Inflammatory macrophage (primary cell): Measurements from ENCODE around the gene PEG3.

Experiments
- DNase-seq, 2 donors: peaks; one replicate each; pipeline ENCODE4 v3.0.0-alpha.2; 2020 to 2022

PEG3 gene

GRCh38 chr19:56838909-56839651 is 1.4 kb downstream of the PEG3 start:
- peak; percentile 87 to 93 for DNase-seq

GRCh38 chr19:56838024-56838908 is 2.3 kb downstream of the PEG3 start:
- peak; percentile 54 to 78 for DNase-seq

GRCh38 chr19:56837492-56838023 is 3.0 kb downstream of the PEG3 start:
- peak; percentile 17 to 62 for DNase-seq

GRCh38 chr19:56837004-56837403 is 3.5 kb downstream of the PEG3 start:
- DNase-seq = peak in 1 of 2 donors; percentile 3

GRCh38 chr19:56836059-56836458 is 4.5 kb downstream of the PEG3 start:
- DNase-seq = no peak

GRCh38 chr19:56835401-56835800 is 5.1 kb downstream of the PEG3 start:
- no peak for DNase-seq

- no peak for DNase-seq
Observed at GRCh38 chr19:56834564-56835375, 5.8 kb downstream of the PEG3 start.

- no peak for DNase-seq
Observed at GRCh38 chr19:56832352-56832928, 8.1 kb downstream of the PEG3 start.

- no peak for DNase-seq
Observed at GRCh38 chr19:56831255-56831654, 9.3 kb downstream of the PEG3 start.

GRCh38 chr19:56829596-56829995 is 10.9 kb downstream of the PEG3 start:
- DNase-seq = no peak

GRCh38 chr19:56827708-56828107 is 12.8 kb downstream of the PEG3 start:
- no peak for DNase-seq

GRCh38 chr19:56823956-56824355 is 16.6 kb downstream of the PEG3 start:
- no peak for DNase-seq

- DNase-seq = no peak
Observed at GRCh38 chr19:56823417-56823816, 17.1 kb downstream of the PEG3 start.

- DNase-seq = no peak
Observed at GRCh38 chr19:56822755-56823154, 17.8 kb downstream of the PEG3 start.

GRCh38 chr19:56821675-56822074 is 18.9 kb downstream of the PEG3 start:
- no peak for DNase-seq

GRCh38 chr19:56821209-56821608 is 19.3 kb downstream of the PEG3 start:
- DNase-seq = no peak

- DNase-seq = no peak
Observed at GRCh38 chr19:56819166-56819565, 21.4 kb downstream of the PEG3 start.

GRCh38 chr19:56814656-56815055 is 25.9 kb downstream of the PEG3 start:
- DNase-seq = no peak

GRCh38 chr19:56813531-56813930 is 27.0 kb downstream of the PEG3 start:
- DNase-seq = no peak

GRCh38 chr19:56811480-56811879 is 29.0 kb downstream of the PEG3 start:
- no peak for DNase-seq

GRCh38 chr19:56810260-56810659 is 30.3 kb downstream of the PEG3 start:
- no peak for DNase-seq

- no peak for DNase-seq
Observed at GRCh38 chr19:56808717-56809392, 31.7 kb downstream of the PEG3 start.
